Transverse colon (tissue), 4 donors: ENCODE measurements around the gene IQSEC3. TPM values are rescaled to one million over a fixed set of nuclear protein-coding genes. Genes with fewer than 3 reads are reported as not detected.
"Not testable (repeated sequence)": the region's sequence is repeated elsewhere in the genome, so short reads cannot be mapped to it uniquely, and the experiment has no call there.

Experiments
- DNase-seq: peaks from one replicate; pipeline ENCODE4 v3.0.0-alpha.2; 2019
- H3K27ac ChIP-seq, 4 donors: fragments of 200-600 bp; sonication (generic); 2 replicates each; pipeline ENCODE4 v1.5.1; 2016 to 2018; ENCODE audit warnings: inconsistent platforms in 4 of 4
- H3K27me3 ChIP-seq: fragments of 200-600 bp; sonication (generic); 2 replicates; pipeline ENCODE4 v1.5.1; 2017; ENCODE audit warnings: inconsistent platforms
- H3K36me3 ChIP-seq, 4 donors: fragments of 200-600 bp; sonication (generic); 2 replicates each; pipeline ENCODE4 v1.5.1; 2017 to 2019; ENCODE audit warnings: inconsistent platforms in 4 of 4
- H3K4me1 ChIP-seq, 4 donors: fragments of 200-600 bp; sonication (generic); 2 replicates each; pipeline ENCODE4 v1.5.1; 2017 to 2020; ENCODE audit warnings: inconsistent platforms in 4 of 4
- H3K4me3 ChIP-seq, 4 donors: fragments of 200-600 bp; sonication (generic); 1 replicate in 1 of 4; 2 replicates in 3 of 4; pipeline versions ENCODE4 v1.5.1 to v1.6.1; 2017 to 2019; ENCODE audit warnings: inconsistent platforms in 4 of 4
- H3K9me3 ChIP-seq, 2 donors: fragments of 200-600 bp; sonication (generic); 2 replicates each; pipeline ENCODE4 v1.5.1; 2017 to 2019; ENCODE audit warnings: inconsistent platforms in 2 of 2
- EP300 ChIP-seq: sonication (generic); formaldehyde crosslinking; IDR thresholded peaks from one replicate; pipeline ENCODE4 v1.6.1; 2017; ENCODE audit warnings: antibody characterized with exemption, low read depth
- POLR2A ChIP-seq: fragments of 450-650 bp; IDR thresholded peaks from one replicate; pipeline ENCODE4 v1.6.1; 2016; ENCODE audit warnings: antibody characterized with exemption, mild to moderate bottlenecking, moderate library complexity
- POLR2AphosphoS5 ChIP-seq, 3 donors: sonication (generic); formaldehyde crosslinking; IDR thresholded peaks; one replicate each; pipeline ENCODE4 v1.6.1; 2016; ENCODE audit warnings: antibody characterized with exemption in 3 of 3
- WGBS, 2 donors: methylation state at CpG; one replicate each; pipeline ENCODE4 v1.1.5; 2018; ENCODE audit warnings: low coverage in 1 of 2; 5-methylcytosine and 5-hydroxymethylcytosine counted together
- in situ Hi-C, 4 donors: fragments of 200-750 bp; cut with MboI; loops; one replicate each; pipeline versions ENCODE4 v1.15.0 to v1.15.1; 2017; ENCODE audit warnings: low sequenced_read_pairs in 3 of 4, low pct_ligation_motif_present in 1 of 4, low pct_unique_long_range_greater_than_20kb in 1 of 4
- intact Hi-C: fragments of 100-400 bp; cut with DNase I; formaldehyde crosslinking; loops from one replicate; pipeline ENCODE4 v1.15.1; 2023; ENCODE audit warnings: low total_unique reads
- total RNA-seq, 4 donors: library from RNA; depleted of rRNA; stranded (reverse); fragments of >200 nt; gene quantifications; one replicate each; pipeline ENCODE4 v1.1.0, GENCODE V29; 2016
- TF ChIP-seq, protein P1 (sequence below), 5 experiments: fragments of 200-600 bp in 3 of 5; fragments of 450-650 bp in 2 of 5; sonication (generic) in 3 of 5; IDR thresholded peaks; 1 replicate in 2 of 5; 2 replicates in 3 of 5; pipeline ENCODE4 v1.5.1; 2016 to 2017; ENCODE audit warnings: antibody characterized with exemption in 5 of 5, inconsistent platforms in 3 of 5, mild to moderate bottlenecking in 2 of 5, moderate library complexity in 1 of 5

IQSEC3 gene
- total RNA-seq, 4 donors from 2014 or later: 0.16 to 35.4 (median 0.27) TPM; not detected in 1

GRCh38 chr12:54750-55535, 11.6 kb upstream of the IQSEC3 start:
- TF ChIP-seq, protein P1, sequence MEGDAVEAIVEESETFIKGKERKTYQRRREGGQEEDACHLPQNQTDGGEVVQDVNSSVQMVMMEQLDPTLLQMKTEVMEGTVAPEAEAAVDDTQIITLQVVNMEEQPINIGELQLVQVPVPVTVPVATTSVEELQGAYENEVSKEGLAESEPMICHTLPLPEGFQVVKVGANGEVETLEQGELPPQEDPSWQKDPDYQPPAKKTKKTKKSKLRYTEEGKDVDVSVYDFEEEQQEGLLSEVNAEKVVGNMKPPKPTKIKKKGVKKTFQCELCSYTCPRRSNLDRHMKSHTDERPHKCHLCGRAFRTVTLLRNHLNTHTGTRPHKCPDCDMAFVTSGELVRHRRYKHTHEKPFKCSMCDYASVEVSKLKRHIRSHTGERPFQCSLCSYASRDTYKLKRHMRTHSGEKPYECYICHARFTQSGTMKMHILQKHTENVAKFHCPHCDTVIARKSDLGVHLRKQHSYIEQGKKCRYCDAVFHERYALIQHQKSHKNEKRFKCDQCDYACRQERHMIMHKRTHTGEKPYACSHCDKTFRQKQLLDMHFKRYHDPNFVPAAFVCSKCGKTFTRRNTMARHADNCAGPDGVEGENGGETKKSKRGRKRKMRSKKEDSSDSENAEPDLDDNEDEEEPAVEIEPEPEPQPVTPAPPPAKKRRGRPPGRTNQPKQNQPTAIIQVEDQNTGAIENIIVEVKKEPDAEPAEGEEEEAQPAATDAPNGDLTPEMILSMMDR (IDR thresholded peaks at IDR 0.05): no peak
- no peak for TF ChIP-seq POLR2A
- no peak for TF ChIP-seq POLR2AphosphoS5 (IDR thresholded peaks at IDR 0.05)
- no peak for TF ChIP-seq EP300
- H3K9me3 ChIP-seq: no peaks in the 10 kb centered on the region
- intact Hi-C loops: no loop called here

GRCh38 chr12:56683-57346, 9.8 kb upstream of the IQSEC3 start:
- H3K27ac ChIP-seq: no peak overlapping the region
- no peak overlapping the region for H3K4me3 ChIP-seq
- intact Hi-C loops (no loop called here), in situ Hi-C loops (no loop called here)
- H3K36me3 ChIP-seq: no peaks in the 10 kb centered on the region
- H3K27me3 ChIP-seq: peaks cover 74% of the 10 kb centered on the region
- no peak for DNase-seq
- H3K4me1 ChIP-seq: no peaks in the 10 kb centered on the region
- WGBS, 2 donors: 59 to 75% methylated on average over 6 to 7 of the region's 7 CpGs
- TF ChIP-seq POLR2AphosphoS5 (IDR thresholded peaks at IDR 0.05) (no peak), EP300 (no peak), POLR2A (no peak)
- TF ChIP-seq, protein P1 (IDR thresholded peaks at IDR 0.05): no peak
- H3K9me3 ChIP-seq: peaks cover 0 to 4% of the 10 kb centered on the region in 2 donors

More at GRCh38 chr12:54750-55535, 11.6 kb upstream of the IQSEC3 start:
- in situ Hi-C loops: no loop called here
- Histone ChIP-seq H3K36me3 (no peaks in the 10 kb centered on the region), H3K27me3 (peaks cover 67% of the 10 kb centered on the region), H3K4me3 (no peak overlapping the region), H3K27ac (no peak overlapping the region), H3K4me1 (no peaks in the 10 kb centered on the region)
- 58 to 61% methylated on average over 13 of the region's 13 CpGs for WGBS, 2 donors
- no peak for DNase-seq

GRCh38 chr12:57539-57938, 9.0 kb upstream of the IQSEC3 start:
- no peaks in the 10 kb centered on the region for H3K36me3 ChIP-seq
- no peak overlapping the region for H3K4me3 ChIP-seq
- 79 to 81% methylated on average over 7 of the region's 7 CpGs for WGBS, 2 donors
- in situ Hi-C loops: no loop called here
- H3K4me1 ChIP-seq: no peaks in the 10 kb centered on the region
- H3K27me3 ChIP-seq: peaks cover 67% of the 10 kb centered on the region
- H3K9me3 ChIP-seq: peaks cover 0 to 4% of the 10 kb centered on the region in 2 donors
- DNase-seq: no peak
- intact Hi-C loops: no loop called here
- no peak overlapping the region for H3K27ac ChIP-seq
- TF ChIP-seq, protein P1 (IDR thresholded peaks at IDR 0.05): no peak
- TF ChIP-seq POLR2AphosphoS5 (IDR thresholded peaks at IDR 0.05) (no peak), POLR2A (no peak), EP300 (no peak)

- Histone ChIP-seq H3K4me3 (no peak overlapping the region), H3K36me3 (no peaks in the 10 kb centered on the region), H3K9me3 (peaks cover 0 to 4% of the 10 kb centered on the region in 2 donors), H3K4me1 (no peaks in the 10 kb centered on the region), H3K27me3 (peaks cover 60% of the 10 kb centered on the region), H3K27ac (no peak overlapping the region)
- intact Hi-C loops: no loop called here
- DNase-seq: no peak
- in situ Hi-C loops: no loop called here
- TF ChIP-seq POLR2A (no peak), POLR2AphosphoS5 (IDR thresholded peaks at IDR 0.05) (no peak)
Observed at GRCh38 chr12:58832-59231, 7.7 kb upstream of the IQSEC3 start.

GRCh38 chr12:61845-62244, 4.7 kb upstream of the IQSEC3 start:
- in situ Hi-C loops, intact Hi-C loops: not testable (repeated sequence)

DNA sequence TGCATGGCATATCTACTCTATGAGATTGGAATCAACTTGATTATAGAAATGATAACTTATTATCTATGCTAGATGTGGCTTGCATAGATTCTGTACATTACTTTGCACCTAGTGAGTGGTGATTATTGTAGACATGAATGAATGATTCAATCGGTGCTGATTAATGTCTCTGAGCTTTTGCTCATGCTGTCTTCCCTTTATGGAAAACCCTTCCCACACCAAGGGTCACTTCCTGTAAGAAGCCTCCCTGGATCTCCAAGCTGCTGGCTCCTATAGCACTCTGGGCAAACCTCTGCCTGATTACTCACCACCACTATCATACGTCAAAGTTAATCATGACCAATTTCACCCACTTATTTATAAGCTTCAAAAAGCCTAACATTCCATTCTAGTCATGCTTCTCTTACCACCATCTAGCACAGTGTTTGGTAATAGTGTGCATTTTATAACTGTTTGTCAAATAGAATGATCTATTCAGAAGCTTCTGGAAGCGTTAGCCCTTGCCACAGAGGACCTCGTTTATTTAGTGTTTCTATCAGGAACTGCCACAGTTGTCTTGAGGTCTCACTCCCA, 990 bp upstream of the IQSEC3 start:
- intact Hi-C loops, in situ Hi-C loops, H3K4me3 ChIP-seq, H3K4me1 ChIP-seq, H3K27ac ChIP-seq, DNase-seq, H3K36me3 ChIP-seq, H3K9me3 ChIP-seq: not testable (repeated sequence)
- H3K27me3 ChIP-seq: peaks cover 26% of the 10 kb centered on the region
- WGBS, 2 donors: 55 to 63% methylated on average over 1 to 4 of the region's 4 CpGs

More at GRCh38 chr12:61845-62244, 4.7 kb upstream of the IQSEC3 start:
- peaks cover 39% of the 10 kb centered on the region for H3K27me3 ChIP-seq
- H3K36me3 ChIP-seq, H3K27ac ChIP-seq, H3K4me3 ChIP-seq, DNase-seq, H3K9me3 ChIP-seq, H3K4me1 ChIP-seq: not testable (repeated sequence)

- intact Hi-C loops, H3K9me3 ChIP-seq, H3K27ac ChIP-seq, DNase-seq, H3K4me1 ChIP-seq, H3K4me3 ChIP-seq, H3K36me3 ChIP-seq, in situ Hi-C loops: not testable (repeated sequence)
- H3K27me3 ChIP-seq: peaks cover 39% of the 10 kb centered on the region
- 0 to 20% methylated on average over 4 to 22 of the region's 66 CpGs for WGBS, 2 donors
Observed at GRCh38 chr12:66782-67504, 376 bp downstream of the IQSEC3 start.
